ENCODE data around the gene ULK4. TPM values are rescaled to one million over a fixed set of nuclear protein-coding genes. Genes with fewer than 3 reads are reported as not detected.

The ULK4 gene
- total RNA-seq, 2 experiments from 2014 or later = 6.8 to 6.9 TPM

DNA sequence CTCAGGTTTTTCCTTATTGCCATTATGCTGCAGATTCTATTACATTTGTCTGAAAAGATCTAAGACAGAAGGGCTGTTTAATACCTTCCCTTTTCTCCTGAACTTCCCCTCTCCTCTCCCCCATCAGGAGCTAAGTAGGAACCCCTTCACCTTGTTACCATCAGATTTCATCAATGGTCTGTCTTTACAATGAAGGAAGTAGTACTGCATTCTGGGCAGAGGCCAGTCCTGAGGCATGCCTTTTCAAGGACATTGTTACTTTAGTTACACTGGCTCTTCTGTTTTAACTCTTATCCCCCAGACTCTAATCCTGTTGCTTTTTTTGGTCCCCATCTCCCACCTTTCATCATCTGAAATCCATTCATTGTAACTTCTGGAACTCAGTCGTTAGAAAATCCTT is 754.5 kb downstream of the ULK4 start:
- Mint-ChIP-seq H3K27me3 (no peaks in the 10 kb centered on the region), H3K9me3 (peaks cover 8% of the 10 kb centered on the region), H3K36me3 (ENCODE audit: low read depth) (peaks cover 28% of the 10 kb centered on the region), H3K4me1 (ENCODE audit: low read depth) (peaks cover 79% of the 10 kb centered on the region), H3K4me3 (no peak overlapping the region), H3K27ac (peak overlapping the region; percentile 21)
- intact Hi-C loops (cut with micrococcal nuclease) = no loop called here
- TF ChIP-seq, protein P1, sequence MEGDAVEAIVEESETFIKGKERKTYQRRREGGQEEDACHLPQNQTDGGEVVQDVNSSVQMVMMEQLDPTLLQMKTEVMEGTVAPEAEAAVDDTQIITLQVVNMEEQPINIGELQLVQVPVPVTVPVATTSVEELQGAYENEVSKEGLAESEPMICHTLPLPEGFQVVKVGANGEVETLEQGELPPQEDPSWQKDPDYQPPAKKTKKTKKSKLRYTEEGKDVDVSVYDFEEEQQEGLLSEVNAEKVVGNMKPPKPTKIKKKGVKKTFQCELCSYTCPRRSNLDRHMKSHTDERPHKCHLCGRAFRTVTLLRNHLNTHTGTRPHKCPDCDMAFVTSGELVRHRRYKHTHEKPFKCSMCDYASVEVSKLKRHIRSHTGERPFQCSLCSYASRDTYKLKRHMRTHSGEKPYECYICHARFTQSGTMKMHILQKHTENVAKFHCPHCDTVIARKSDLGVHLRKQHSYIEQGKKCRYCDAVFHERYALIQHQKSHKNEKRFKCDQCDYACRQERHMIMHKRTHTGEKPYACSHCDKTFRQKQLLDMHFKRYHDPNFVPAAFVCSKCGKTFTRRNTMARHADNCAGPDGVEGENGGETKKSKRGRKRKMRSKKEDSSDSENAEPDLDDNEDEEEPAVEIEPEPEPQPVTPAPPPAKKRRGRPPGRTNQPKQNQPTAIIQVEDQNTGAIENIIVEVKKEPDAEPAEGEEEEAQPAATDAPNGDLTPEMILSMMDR (IDR thresholded peaks at IDR 0.05) = no peak
- DNase-seq = no peak
- no peak for ATAC-seq
- CTCF ChIA-PET = interaction anchor here (1.3 kb wide), 1 partner anchor 34 kb away, joined by 4 read pairs; no protein-coding TSS in a partner anchor
- POLR2A ChIA-PET = interaction anchor here (1.2 to 7.6 kb wide), 3 partner anchors 7 to 18 kb away, joined by 3 to 60 read pairs (median 6); partner anchors contain the start of gene CTNNB1

DNA sequence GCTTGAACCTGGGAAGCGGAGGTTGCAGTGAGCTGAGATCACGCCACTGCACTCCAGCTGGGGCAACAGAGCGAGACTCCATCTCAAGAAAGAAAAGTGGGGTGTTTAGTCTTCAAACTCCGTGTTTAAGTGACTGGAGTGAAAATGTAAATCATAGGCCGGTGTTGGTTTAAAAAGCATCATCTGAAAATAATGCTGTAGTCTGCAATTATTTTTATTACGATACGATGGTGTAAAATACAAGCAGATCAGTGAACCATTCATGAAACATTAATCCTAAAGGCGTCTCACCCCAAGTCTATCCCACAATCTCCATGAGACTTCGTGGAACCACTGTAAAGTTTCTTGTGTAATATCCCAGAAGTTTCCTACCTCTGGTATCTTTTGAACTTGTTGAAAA is 756.3 kb downstream of the ULK4 start:
- H3K27ac Mint-ChIP-seq = no peak overlapping the region
- ChIA-PET CTCF (no interaction called here), POLR2A (interaction anchor here (0.7 kb wide), 1 partner anchor 70 kb away, joined by 3 read pairs; no protein-coding TSS in a partner anchor)
- DNase-seq (no peak), ATAC-seq (no peak)
- no peak overlapping the region for H3K4me3 Mint-ChIP-seq
- no peaks in the 10 kb centered on the region for H3K27me3 Mint-ChIP-seq
- intact Hi-C loops (cut with micrococcal nuclease) = no loop called here
- H3K9me3 Mint-ChIP-seq = peaks cover 8% of the 10 kb centered on the region
- peaks cover 82% of the 10 kb centered on the region for H3K4me1 Mint-ChIP-seq (ENCODE audit: low read depth)
- H3K36me3 Mint-ChIP-seq (ENCODE audit: low read depth) = peaks cover 28% of the 10 kb centered on the region
- TF ChIP-seq, protein P1 (IDR thresholded peaks at IDR 0.05) = no peak

DNA sequence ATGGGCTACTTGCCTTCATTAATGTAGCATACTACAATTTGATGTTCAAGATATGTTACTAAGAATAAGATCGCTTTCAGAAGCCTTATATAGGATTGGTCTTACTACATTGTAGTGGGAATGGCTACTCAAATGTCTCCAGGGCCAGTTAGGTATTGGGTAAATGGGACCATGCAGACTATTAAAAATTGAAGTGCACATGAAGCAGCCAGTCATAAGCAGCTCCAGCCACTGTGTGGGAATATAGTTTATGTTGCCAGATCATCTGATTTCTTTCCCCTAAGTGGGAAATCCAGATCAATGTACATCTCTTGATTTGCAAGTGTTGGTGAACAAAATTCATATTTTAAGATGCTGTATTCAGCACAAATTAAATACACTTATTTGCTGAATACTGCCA is 757.5 kb downstream of the ULK4 start:
- H3K27me3 Mint-ChIP-seq = no peaks in the 10 kb centered on the region
- peaks cover 5% of the 10 kb centered on the region for H3K9me3 Mint-ChIP-seq
- TF ChIP-seq, protein P1 (IDR thresholded peaks at IDR 0.05) = no peak
- no peak for ATAC-seq
- H3K27ac Mint-ChIP-seq = no peak overlapping the region
- intact Hi-C loops (cut with micrococcal nuclease) = no loop called here
- POLR2A ChIA-PET = interaction anchor here (1.0 to 1.4 kb wide), 2 partner anchors 9 to 10 kb away, joined by 3 to 4 read pairs; no protein-coding TSS in a partner anchor
- CTCF ChIA-PET = interaction anchor here (3.1 kb wide), 1 partner anchor 9 kb away, joined by 15 read pairs; no protein-coding TSS in a partner anchor
- no peak overlapping the region for H3K4me3 Mint-ChIP-seq
- H3K4me1 Mint-ChIP-seq (ENCODE audit: low read depth) = peaks cover 78% of the 10 kb centered on the region
- DNase-seq = no peak
- H3K36me3 Mint-ChIP-seq (ENCODE audit: low read depth) = peaks cover 28% of the 10 kb centered on the region

DNA sequence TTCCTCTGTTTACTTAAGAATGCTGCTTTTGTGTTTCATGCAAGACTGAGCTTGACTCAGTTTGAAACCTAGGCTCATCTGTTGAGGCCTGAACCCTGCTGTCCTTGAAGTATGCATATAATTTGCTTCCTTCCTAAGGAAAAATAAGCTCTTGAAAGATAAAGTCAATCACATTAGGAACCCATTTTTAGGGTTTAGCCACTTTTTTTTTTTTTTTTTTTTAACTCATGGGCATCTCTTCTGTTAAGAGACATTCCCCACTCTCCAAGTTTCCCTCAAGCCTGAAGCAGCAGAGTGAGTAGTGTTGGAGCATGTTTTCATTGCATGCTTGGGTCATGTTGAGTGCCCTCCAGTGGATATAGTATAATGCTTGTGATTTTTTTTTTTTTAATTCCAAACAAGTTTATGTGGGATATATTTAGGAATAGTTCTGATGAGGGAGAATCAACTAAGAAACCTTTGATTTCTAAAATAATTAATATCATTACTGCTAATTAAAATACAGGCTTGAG is 759.0 kb downstream of the ULK4 start:
- peak overlapping the region; percentile 28 for H3K27ac Mint-ChIP-seq

More for the DNA sequence above, 759.0 kb downstream of the ULK4 start:
- Mint-ChIP-seq H3K4me1 (ENCODE audit: low read depth) (peaks cover 63% of the 10 kb centered on the region), H3K27me3 (peaks cover 2% of the 10 kb centered on the region), H3K36me3 (ENCODE audit: low read depth) (peaks cover 16% of the 10 kb centered on the region), H3K9me3 (no peaks in the 10 kb centered on the region), H3K4me3 (peak overlapping the region; percentile 93)
- no peak for ATAC-seq
- no peak for DNase-seq
- TF ChIP-seq, protein P1 (IDR thresholded peaks at IDR 0.05) = no peak
- ChIA-PET POLR2A (interaction anchor here (5.0 kb wide), 1 partner anchor 8 kb away, joined by 60 read pairs; no protein-coding TSS in a partner anchor), CTCF (interaction anchor here (0.7 to 3.1 kb wide), 2 partner anchors 11 to 1000 kb away, joined by 3 to 15 read pairs; no protein-coding TSS in a partner anchor)
- intact Hi-C loops (cut with micrococcal nuclease) = no loop called here

Measured in activated CD8-positive, alpha-beta T cell treated with anti-CD3 and anti-CD28 coated beads for 36 hours (primary cell).